Measurements from ENCODE around the gene NPAS2. TPM values are rescaled to one million over a fixed set of nuclear protein-coding genes. Genes with fewer than 3 reads are reported as not detected.

Gene NPAS2
- total RNA-seq, 4 donors from 2014 or later, result 7.7 to 83.2 (median 15.1) TPM

DNA sequence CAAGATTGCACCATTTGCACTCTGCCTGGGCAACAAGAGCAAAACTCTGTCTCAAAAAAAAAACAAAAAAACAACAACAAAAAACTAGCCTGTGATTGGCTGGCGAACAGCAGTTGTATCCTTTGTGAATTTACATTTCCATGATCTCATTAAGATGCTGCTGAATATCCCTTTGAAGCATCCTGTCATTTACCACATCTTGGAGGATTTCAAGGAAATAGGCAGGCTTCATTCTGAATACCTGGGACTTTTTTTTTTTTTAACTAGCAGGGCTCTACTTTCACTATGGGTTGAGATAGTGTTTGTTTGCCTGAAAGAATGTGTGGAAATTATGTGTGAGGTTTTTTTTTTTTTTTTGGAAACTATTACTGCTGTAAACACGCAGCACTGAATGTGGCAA, 132.6 kb downstream of the NPAS2 start:
- 90 to 93% methylated on average over 2 of the region's 2 CpGs for WGBS, 2 donors

DNA sequence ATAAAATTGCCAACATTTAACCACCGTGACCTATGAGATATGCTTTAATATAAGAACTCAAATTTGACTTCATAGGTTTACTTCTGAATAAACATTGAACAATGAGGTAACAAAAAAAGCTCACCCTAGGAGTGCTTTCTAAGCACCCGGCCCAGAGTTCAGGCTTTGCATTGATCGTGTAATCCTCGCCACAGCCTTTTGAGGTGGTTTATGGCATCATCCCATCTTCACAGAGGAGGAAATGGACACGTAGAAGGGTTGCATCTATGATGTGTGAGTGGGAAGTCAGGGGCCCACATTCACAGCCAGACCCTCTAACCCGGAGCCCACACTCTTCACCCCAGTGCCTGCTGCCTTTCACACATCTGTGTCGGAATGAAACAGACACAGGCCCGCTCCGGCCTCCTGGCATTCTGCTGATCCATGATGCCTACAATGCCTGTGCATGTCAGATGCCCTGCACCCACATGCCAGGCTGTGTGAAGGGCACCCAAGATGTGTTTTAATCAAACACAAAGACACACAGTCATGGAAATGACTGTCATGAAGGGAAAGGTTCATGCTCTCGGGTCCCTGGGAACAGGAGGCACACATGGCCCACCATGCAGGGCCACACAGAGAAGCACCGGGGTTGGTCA, 133.6 kb downstream of the NPAS2 start:
- H3K27ac ChIP-seq, result no peak overlapping the region
- H3K4me3 ChIP-seq, result no peak overlapping the region
- peaks cover 0 to 12% (median 0%) of the 10 kb centered on the region in 4 donors for H3K4me1 ChIP-seq
- 89 to 90% methylated on average over 11 of the region's 11 CpGs for WGBS, 2 donors
- no peaks in the 10 kb centered on the region for H3K9me3 ChIP-seq
- TF ChIP-seq EP300 (IDR thresholded peaks at IDR 0.05), result no peak
- TF ChIP-seq, protein P1, sequence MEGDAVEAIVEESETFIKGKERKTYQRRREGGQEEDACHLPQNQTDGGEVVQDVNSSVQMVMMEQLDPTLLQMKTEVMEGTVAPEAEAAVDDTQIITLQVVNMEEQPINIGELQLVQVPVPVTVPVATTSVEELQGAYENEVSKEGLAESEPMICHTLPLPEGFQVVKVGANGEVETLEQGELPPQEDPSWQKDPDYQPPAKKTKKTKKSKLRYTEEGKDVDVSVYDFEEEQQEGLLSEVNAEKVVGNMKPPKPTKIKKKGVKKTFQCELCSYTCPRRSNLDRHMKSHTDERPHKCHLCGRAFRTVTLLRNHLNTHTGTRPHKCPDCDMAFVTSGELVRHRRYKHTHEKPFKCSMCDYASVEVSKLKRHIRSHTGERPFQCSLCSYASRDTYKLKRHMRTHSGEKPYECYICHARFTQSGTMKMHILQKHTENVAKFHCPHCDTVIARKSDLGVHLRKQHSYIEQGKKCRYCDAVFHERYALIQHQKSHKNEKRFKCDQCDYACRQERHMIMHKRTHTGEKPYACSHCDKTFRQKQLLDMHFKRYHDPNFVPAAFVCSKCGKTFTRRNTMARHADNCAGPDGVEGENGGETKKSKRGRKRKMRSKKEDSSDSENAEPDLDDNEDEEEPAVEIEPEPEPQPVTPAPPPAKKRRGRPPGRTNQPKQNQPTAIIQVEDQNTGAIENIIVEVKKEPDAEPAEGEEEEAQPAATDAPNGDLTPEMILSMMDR (IDR thresholded peaks at IDR 0.05), result no peak
- TF ChIP-seq POLR2A (IDR thresholded peaks at IDR 0.05), result no peak
- DNase-seq (ENCODE audit: low spot score in 2 of 2), result no peak
- no peaks in the 10 kb centered on the region for H3K36me3 ChIP-seq
- no peaks in the 10 kb centered on the region for H3K27me3 ChIP-seq

More for the DNA sequence above, 132.6 kb downstream of the NPAS2 start:
- Histone ChIP-seq H3K36me3 (no peaks in the 10 kb centered on the region), H3K4me3 (no peak overlapping the region), H3K9me3 (no peaks in the 10 kb centered on the region), H3K27me3 (no peaks in the 10 kb centered on the region), H3K27ac (no peak overlapping the region), H3K4me1 (peaks cover 0 to 4% (median 0%) of the 10 kb centered on the region in 4 donors)
- no peak for DNase-seq (ENCODE audit: low spot score in 2 of 2)
- TF ChIP-seq POLR2A (IDR thresholded peaks at IDR 0.05), result no peak
- TF ChIP-seq, protein P1 (IDR thresholded peaks at IDR 0.05), result no peak
- TF ChIP-seq EP300 (IDR thresholded peaks at IDR 0.05), result no peak

DNA sequence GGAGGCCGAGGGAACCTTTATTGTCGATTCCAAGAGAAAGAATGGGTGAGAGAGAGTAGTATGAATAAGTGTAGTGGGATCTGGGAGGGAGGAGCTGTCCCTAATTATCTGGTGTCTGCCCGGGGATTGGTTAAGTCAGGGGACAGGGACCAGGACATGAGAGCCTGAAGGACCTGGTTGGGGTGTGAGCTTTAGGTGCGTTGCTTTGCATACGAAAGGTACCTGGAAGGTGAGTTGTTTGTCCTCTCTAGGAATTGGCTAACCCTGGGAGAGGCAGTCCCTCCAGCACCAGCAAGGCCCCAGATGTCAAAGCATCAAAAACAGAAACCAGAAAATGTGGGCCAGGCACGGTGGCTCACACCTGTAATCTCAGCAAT, 134.1 kb downstream of the NPAS2 start:
- 82 to 85% methylated on average over 6 of the region's 6 CpGs for WGBS, 2 donors
- no peak overlapping the region for H3K4me3 ChIP-seq
- H3K36me3 ChIP-seq, result no peaks in the 10 kb centered on the region
- TF ChIP-seq EP300 (IDR thresholded peaks at IDR 0.05) (no peak), POLR2A (IDR thresholded peaks at IDR 0.05) (no peak)
- TF ChIP-seq, protein P1 (IDR thresholded peaks at IDR 0.05), result no peak
- no peaks in the 10 kb centered on the region for H3K9me3 ChIP-seq
- no peaks in the 10 kb centered on the region for H3K27me3 ChIP-seq
- H3K27ac ChIP-seq, result no peak overlapping the region
- H3K4me1 ChIP-seq, result peaks cover 0 to 13% (median 0%) of the 10 kb centered on the region in 4 donors
- no peak for DNase-seq (ENCODE audit: low spot score in 2 of 2)

DNA sequence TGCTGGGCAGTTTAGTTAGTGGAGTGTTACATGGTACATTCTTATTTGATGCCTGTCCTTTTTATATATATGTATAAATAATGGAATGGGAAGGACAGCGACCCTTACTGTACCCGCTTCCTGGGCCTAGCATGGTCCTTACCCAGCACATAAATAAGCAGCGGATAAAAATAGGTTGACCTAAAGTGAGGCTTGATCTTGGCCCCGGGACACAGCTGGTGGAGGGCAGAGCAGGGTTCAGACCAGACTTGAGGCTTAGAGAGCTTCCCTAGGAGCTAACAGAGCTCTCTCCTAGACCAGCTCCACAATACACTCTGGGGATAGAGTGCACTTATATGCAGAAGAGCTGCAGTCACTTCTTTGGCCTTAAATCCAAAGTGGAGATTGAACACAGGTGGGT, 135.3 kb downstream of the NPAS2 start:
- H3K27ac ChIP-seq, result no peak overlapping the region
- H3K36me3 ChIP-seq, result no peaks in the 10 kb centered on the region
- H3K4me3 ChIP-seq, result no peak overlapping the region
- H3K4me1 ChIP-seq, result peaks cover 0 to 13% (median 0%) of the 10 kb centered on the region in 4 donors
- no peaks in the 10 kb centered on the region for H3K27me3 ChIP-seq
- DNase-seq (ENCODE audit: low spot score in 2 of 2), result no peak
- TF ChIP-seq POLR2A (IDR thresholded peaks at IDR 0.05) (no peak), EP300 (IDR thresholded peaks at IDR 0.05) (no peak)
- TF ChIP-seq, protein P1 (IDR thresholded peaks at IDR 0.05), result no peak
- H3K9me3 ChIP-seq, result no peaks in the 10 kb centered on the region
- WGBS, 2 donors, result 75 to 79% methylated on average over 4 of the region's 4 CpGs

DNA sequence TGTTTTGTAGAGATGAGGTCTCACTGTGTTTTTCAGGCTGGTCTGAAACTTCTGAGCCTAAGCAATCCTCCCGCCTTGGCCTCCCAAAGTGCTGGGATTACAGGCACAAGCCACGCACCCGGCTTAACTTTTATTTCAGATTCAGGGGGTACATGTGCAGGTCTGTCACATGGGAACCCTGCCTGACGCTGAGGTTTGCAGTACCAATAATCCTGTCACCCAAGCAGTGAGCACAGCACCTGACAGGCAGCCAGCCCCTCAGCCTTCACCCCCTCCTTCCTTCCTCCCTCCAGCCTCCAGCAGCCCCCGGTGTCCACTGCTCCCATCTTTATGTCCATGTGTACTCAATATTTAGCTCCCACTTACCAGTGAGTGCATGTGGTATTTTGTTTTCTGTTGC, 136.1 kb downstream of the NPAS2 start:
- TF ChIP-seq EP300 (IDR thresholded peaks at IDR 0.05) (no peak), POLR2A (IDR thresholded peaks at IDR 0.05) (no peak)
- TF ChIP-seq, protein P1 (IDR thresholded peaks at IDR 0.05), result no peak
- no peaks in the 10 kb centered on the region for H3K9me3 ChIP-seq
- no peaks in the 10 kb centered on the region for H3K36me3 ChIP-seq
- DNase-seq (ENCODE audit: low spot score in 2 of 2), result no peak
- peaks cover 0 to 13% (median 0%) of the 10 kb centered on the region in 4 donors for H3K4me1 ChIP-seq
- H3K27ac ChIP-seq, result no peak overlapping the region
- H3K27me3 ChIP-seq, result no peaks in the 10 kb centered on the region
- 92 to 95% methylated on average over 5 of the region's 5 CpGs for WGBS, 2 donors
- H3K4me3 ChIP-seq, result no peak overlapping the region

All from tibial nerve (tissue), 4 donors.